Kidney (tissue), 14 donors: ENCODE results near the gene SDSL. TPM values are rescaled to one million over a fixed set of nuclear protein-coding genes. Genes with fewer than 3 reads are reported as not detected.

Experiments used
- DNase-seq, 5 donors: peaks; one replicate each; pipeline ENCODE4 v3.0.0-alpha.2; 2013 to 2020
- FAIRE-seq: peaks from 2 replicates; lab custom pipeline; 2012; peaks lifted over from hg19 to GRCh38; lab: Jason Lieb, UNC
- H3K27ac ChIP-seq, 2 donors: one replicate each; pipeline ENCODE4 v1.7.0; 2013; ENCODE audit warnings: low read depth in 2 of 2, low read length in 2 of 2, inconsistent platforms in 1 of 2
- H3K27me3 ChIP-seq: one replicate; pipeline ENCODE4 v1.7.1; 2013; ENCODE audit warnings: low read length, inconsistent platforms; ENCODE audit not compliant: control insufficient read depth, insufficient read depth
- H3K36me3 ChIP-seq, 3 donors: one replicate each; pipeline versions ENCODE4 v1.7.0 to v1.7.1; 2013; ENCODE audit warnings: low read length in 3 of 3, control low read depth in 1 of 3, inconsistent platforms in 1 of 3; ENCODE audit not compliant: insufficient read depth in 3 of 3, control insufficient read depth in 2 of 3
- H3K4me1 ChIP-seq, 3 donors: one replicate each; pipeline versions ENCODE4 v1.7.0 to v1.7.1; 2013; ENCODE audit warnings: low read length in 3 of 3, inconsistent platforms in 1 of 3, low read depth in 1 of 3; ENCODE audit not compliant: control insufficient read depth in 2 of 3, insufficient read depth in 2 of 3
- H3K4me3 ChIP-seq, 3 donors: one replicate each; pipeline versions ENCODE4 v1.7.0 to v1.8.1; 2013; ENCODE audit warnings: low read length in 3 of 3, control low read depth in 1 of 3, inconsistent platforms in 1 of 3
- H3K9ac ChIP-seq, 3 donors: one replicate each; pipeline versions ENCODE4 v1.7.0 to v1.7.1; 2013; ENCODE audit warnings: low read length in 3 of 3, control low read depth in 1 of 3, inconsistent platforms in 1 of 3
- H3K9me3 ChIP-seq, 3 donors: one replicate each; pipeline versions ENCODE4 v1.7.0 to v1.7.1; 2013; ENCODE audit warnings: low read length in 3 of 3, control low read depth in 1 of 3, inconsistent platforms in 1 of 3; ENCODE audit not compliant: control insufficient read depth in 2 of 3, insufficient read depth in 1 of 3
- intact Hi-C: fragments of 100-400 bp; cut with DNase I; formaldehyde crosslinking; loops from one replicate; pipeline ENCODE4 v1.11.1; 2022
- polyA plus RNA-seq: library from polyadenylated mRNA; stranded (reverse); fragments of 350-450 nt; fragmentation: Illumina TruSeq; extraction: RNeasy Lipid Tissue Mini Kit (QIAGEN cat#74804); gene quantifications from one replicate; pipeline ENCODE4 v1.2.3, GENCODE V29; 2014; ENCODE audit warnings: low read depth, low replicate concordance; ENCODE audit not compliant: insufficient read depth
- total RNA-seq: library from RNA; stranded (reverse); fragmentation: NEBNext Ultra II Directional; extraction: Animal tissue kit (Norgen Biotek cat#: 25700); gene quantifications from one replicate; pipeline ENCODE4 v1.2.1, GENCODE V29; 2021
- TF ChIP-seq, protein P1 (sequence below): IDR thresholded peaks from 3 replicates; pipeline ENCODE4 v1.5.1; 2012; ENCODE audit warnings: mild to moderate bottlenecking, moderate library complexity, borderline replicate concordance; ENCODE audit not compliant: insufficient read depth; ENCODE audit errors: extremely low read depth
- donor health status: control.
- donor health status: control.
- donor health status: control.
- donor health status: control.
- donor health status: control.
- donor health status: DM: yes; HTN: yes; CAD: no.
- donor health status: Normal renal cell carcinoma (clear cell type).

The SDSL gene
- total and polyA plus RNA-seq, 2 donors from 2014 or later = 22.8 to 116 TPM

DNA sequence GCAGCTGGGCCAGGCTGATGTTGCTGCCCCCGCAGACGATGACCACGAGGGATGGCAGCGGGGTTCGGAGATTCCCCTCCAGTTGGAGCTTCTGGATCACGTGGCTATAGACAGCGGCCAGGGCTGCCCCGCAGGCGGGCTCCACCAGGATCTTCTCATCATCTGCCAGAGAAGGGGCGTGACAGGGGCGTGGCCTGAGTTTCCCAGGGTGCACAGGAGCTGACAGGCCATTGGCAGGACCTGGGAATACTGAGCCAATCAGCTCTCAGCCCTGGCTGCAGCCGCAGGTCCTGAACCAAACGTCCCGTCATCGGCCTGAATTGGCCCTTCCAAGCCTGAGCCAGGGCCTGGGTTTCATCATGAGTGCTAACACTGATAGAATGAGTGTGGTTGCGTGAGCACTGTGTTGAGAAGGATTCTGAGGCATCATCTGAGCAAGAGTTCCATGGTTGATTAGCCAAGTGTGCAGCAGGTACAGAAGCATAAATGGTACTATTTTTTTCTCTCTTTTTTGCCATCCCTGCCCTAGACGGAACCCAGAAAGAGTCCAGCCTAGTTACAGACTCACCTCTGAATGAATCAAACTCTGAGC, 29.1 kb upstream of the SDSL start:
- TF ChIP-seq, protein P1, sequence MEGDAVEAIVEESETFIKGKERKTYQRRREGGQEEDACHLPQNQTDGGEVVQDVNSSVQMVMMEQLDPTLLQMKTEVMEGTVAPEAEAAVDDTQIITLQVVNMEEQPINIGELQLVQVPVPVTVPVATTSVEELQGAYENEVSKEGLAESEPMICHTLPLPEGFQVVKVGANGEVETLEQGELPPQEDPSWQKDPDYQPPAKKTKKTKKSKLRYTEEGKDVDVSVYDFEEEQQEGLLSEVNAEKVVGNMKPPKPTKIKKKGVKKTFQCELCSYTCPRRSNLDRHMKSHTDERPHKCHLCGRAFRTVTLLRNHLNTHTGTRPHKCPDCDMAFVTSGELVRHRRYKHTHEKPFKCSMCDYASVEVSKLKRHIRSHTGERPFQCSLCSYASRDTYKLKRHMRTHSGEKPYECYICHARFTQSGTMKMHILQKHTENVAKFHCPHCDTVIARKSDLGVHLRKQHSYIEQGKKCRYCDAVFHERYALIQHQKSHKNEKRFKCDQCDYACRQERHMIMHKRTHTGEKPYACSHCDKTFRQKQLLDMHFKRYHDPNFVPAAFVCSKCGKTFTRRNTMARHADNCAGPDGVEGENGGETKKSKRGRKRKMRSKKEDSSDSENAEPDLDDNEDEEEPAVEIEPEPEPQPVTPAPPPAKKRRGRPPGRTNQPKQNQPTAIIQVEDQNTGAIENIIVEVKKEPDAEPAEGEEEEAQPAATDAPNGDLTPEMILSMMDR = no peak
- H3K4me1 ChIP-seq = no peaks in the 10 kb centered on the region
- H3K9me3 ChIP-seq = no peaks in the 10 kb centered on the region
- no peaks in the 10 kb centered on the region for H3K27me3 ChIP-seq
- FAIRE-seq = no peak
- peaks cover 0 to 2% (median 0%) of the 10 kb centered on the region in 3 donors for H3K36me3 ChIP-seq
- H3K9ac ChIP-seq = no peak overlapping the region
- no peak overlapping the region for H3K27ac ChIP-seq
- DNase-seq = no peak
- intact Hi-C loops = no loop called here
- H3K4me3 ChIP-seq = no peak overlapping the region

DNA sequence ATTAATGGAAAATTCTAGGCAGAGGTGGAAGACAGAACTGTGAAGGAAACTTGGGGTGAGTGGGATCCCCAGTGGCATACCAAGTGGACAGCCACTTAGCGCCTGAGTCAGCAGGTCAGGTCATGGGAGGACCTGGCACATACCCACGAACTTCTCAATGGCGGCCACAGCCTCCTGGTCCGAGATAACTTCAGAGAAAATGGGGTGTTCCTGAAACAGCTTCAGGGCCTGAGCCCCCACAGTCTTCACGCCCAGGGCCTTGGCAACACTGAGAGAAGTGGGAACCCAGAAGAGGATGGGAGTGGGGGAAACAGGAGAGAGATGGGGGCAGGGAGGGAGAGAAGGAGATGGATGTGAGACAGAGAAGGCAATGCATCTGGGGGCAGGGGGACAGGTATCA, 28.4 kb upstream of the SDSL start:
- TF ChIP-seq, protein P1 = no peak
- no peak for DNase-seq
- Histone ChIP-seq H3K9ac (no peak overlapping the region), H3K9me3 (no peaks in the 10 kb centered on the region), H3K36me3 (peaks cover 0 to 2% (median 0%) of the 10 kb centered on the region in 3 donors), H3K4me1 (no peaks in the 10 kb centered on the region), H3K27me3 (no peaks in the 10 kb centered on the region), H3K4me3 (no peak overlapping the region), H3K27ac (no peak overlapping the region)
- FAIRE-seq = no peak
- intact Hi-C loops = no loop called here

DNA sequence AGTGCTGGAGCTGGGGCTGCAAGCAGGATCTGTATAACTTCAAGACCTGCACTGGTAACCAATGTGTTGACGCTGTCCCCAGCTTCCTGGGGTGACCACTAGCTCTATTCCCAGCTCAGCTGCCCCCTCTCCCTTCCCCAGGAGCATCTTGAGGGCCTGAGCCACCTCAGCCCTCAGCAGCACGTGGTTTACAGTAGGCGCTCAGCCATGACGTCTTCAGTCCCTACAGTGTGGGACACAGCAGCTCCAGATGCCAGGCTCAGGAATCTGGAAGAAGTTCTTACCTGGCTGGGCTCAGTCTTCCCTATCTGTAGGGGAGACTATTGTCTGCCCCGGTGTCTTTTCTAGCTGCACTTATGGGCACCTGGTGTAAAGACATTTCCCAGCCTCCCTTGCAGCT, 27.1 kb upstream of the SDSL start:
- no peak for FAIRE-seq

More for the DNA sequence above, 27.1 kb upstream of the SDSL start:
- no peak overlapping the region for H3K4me3 ChIP-seq
- H3K27me3 ChIP-seq = no peaks in the 10 kb centered on the region
- H3K4me1 ChIP-seq = no peaks in the 10 kb centered on the region
- no peak for DNase-seq
- intact Hi-C loops = no loop called here
- no peak overlapping the region for H3K9ac ChIP-seq
- TF ChIP-seq, protein P1 = no peak
- H3K36me3 ChIP-seq = peaks cover 0 to 2% (median 0%) of the 10 kb centered on the region in 3 donors
- no peak overlapping the region for H3K27ac ChIP-seq
- H3K9me3 ChIP-seq = no peaks in the 10 kb centered on the region
